Measurements from ENCODE around the gene TSPAN18.

The TSPAN18 gene

GRCh38 chr11:44942029-44942955 is 215.5 kb downstream of the TSPAN18 start:
- DNase-seq (ENCODE audit: low read depth in 2 of 2), result no peak

- no peak for DNase-seq (ENCODE audit: low read depth in 2 of 2)
Observed at GRCh38 chr11:44943118-44943517, 216.4 kb downstream of the TSPAN18 start.

- DNase-seq (ENCODE audit: low read depth in 2 of 2), result no peak
Observed at GRCh38 chr11:44943696-44944095, 216.9 kb downstream of the TSPAN18 start.

GRCh38 chr11:44944181-44944852 is 217.6 kb downstream of the TSPAN18 start:
- no peak for DNase-seq (ENCODE audit: low read depth in 2 of 2)

- DNase-seq (ENCODE audit: low read depth in 2 of 2), result no peak
Observed at GRCh38 chr11:44944853-44945235, 218.1 kb downstream of the TSPAN18 start.

GRCh38 chr11:44945666-44946065 is 218.9 kb downstream of the TSPAN18 start:
- no peak for DNase-seq (ENCODE audit: low read depth in 2 of 2)

- no peak for DNase-seq (ENCODE audit: low read depth in 2 of 2)
Observed at GRCh38 chr11:44946263-44946662, 219.5 kb downstream of the TSPAN18 start.

GRCh38 chr11:44947114-44947513 is 220.4 kb downstream of the TSPAN18 start:
- DNase-seq (ENCODE audit: low read depth in 2 of 2), result no peak

GRCh38 chr11:44948155-44948554 is 221.4 kb downstream of the TSPAN18 start:
- DNase-seq (ENCODE audit: low read depth in 2 of 2), result no peak

- DNase-seq (ENCODE audit: low read depth in 2 of 2), result no peak
Observed at GRCh38 chr11:44949160-44950030, 222.6 kb downstream of the TSPAN18 start.

GRCh38 chr11:44950031-44950624 is 223.4 kb downstream of the TSPAN18 start:
- peak in 1 of 2 donors; percentile 33 for DNase-seq (ENCODE audit: low read depth in 2 of 2)

GRCh38 chr11:44950625-44951476 is 224.1 kb downstream of the TSPAN18 start, which contains the start of gene TP53I11:
TSS of gene TP53I11 (minus strand) at chr11:44950883. CDS start at chr11:44938335, 12,548 bp downstream.
- peak; percentile 56 to 71 for DNase-seq (ENCODE audit: low read depth in 2 of 2)

GRCh38 chr11:44952082-44952481 is 225.3 kb downstream of the TSPAN18 start:
- DNase-seq (ENCODE audit: low read depth in 2 of 2), result no peak

- DNase-seq (ENCODE audit: low read depth in 2 of 2), result no peak
Observed at GRCh38 chr11:44952500-44953260, 225.9 kb downstream of the TSPAN18 start.

GRCh38 chr11:44954051-44954906 is 227.5 kb downstream of the TSPAN18 start:
- DNase-seq (ENCODE audit: low read depth in 2 of 2), result no peak

- no peak for DNase-seq (ENCODE audit: low read depth in 2 of 2)
Observed at GRCh38 chr11:44955015-44955738, 228.4 kb downstream of the TSPAN18 start.

GRCh38 chr11:44957040-44957515 is 230.3 kb downstream of the TSPAN18 start:
- no peak for DNase-seq (ENCODE audit: low read depth in 2 of 2)
